GM12875 (cell line): ENCODE measurements around the gene IGF1.
A peak's percentile ranks its signal among the peaks of the same experiment; 100 is the strongest.

ENCODE experiments used
- H3K4me3 ChIP-seq: one replicate; pipeline ENCODE4 v1.5.1; 2011; ENCODE audit warnings: low read depth, low read length, control low read depth
- TF ChIP-seq, protein P1 (sequence below): IDR thresholded peaks from 2 replicates; pipeline ENCODE4 v1.5.1; 2011; ENCODE audit warnings: low read depth, mild to moderate bottlenecking, control low read depth, inconsistent platforms, low read length, moderate library complexity, borderline replicate concordance; ENCODE audit not compliant: insufficient read depth

Gene IGF1

DNA sequence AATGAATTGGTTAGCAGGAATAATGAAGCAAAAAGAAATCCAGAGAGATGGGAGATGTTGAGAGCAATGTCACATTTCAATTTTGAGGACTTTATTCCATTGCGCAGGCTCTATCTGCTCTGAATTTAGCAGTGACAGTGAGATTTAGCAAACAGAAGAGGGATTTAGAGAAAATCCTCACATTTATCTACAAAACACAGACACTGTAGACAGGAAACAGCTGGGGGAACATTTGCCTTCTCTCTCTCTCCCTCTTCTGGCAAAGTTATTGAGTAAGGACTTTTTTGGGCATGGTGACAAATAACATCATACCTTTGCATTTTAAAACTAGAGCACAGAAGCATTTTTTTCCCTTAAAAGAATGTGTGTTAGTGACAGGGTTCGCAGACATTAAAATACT, at the start of gene IGF1:
IGF1 (minus strand) TSS at position 158 of the 400 bp plus-strand sequence. CDS start 182 bp downstream, outside the sequence.
- no peak within 1 kb of the TSS for H3K4me3 ChIP-seq
- TF ChIP-seq, protein P1, sequence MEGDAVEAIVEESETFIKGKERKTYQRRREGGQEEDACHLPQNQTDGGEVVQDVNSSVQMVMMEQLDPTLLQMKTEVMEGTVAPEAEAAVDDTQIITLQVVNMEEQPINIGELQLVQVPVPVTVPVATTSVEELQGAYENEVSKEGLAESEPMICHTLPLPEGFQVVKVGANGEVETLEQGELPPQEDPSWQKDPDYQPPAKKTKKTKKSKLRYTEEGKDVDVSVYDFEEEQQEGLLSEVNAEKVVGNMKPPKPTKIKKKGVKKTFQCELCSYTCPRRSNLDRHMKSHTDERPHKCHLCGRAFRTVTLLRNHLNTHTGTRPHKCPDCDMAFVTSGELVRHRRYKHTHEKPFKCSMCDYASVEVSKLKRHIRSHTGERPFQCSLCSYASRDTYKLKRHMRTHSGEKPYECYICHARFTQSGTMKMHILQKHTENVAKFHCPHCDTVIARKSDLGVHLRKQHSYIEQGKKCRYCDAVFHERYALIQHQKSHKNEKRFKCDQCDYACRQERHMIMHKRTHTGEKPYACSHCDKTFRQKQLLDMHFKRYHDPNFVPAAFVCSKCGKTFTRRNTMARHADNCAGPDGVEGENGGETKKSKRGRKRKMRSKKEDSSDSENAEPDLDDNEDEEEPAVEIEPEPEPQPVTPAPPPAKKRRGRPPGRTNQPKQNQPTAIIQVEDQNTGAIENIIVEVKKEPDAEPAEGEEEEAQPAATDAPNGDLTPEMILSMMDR, result no peak

DNA sequence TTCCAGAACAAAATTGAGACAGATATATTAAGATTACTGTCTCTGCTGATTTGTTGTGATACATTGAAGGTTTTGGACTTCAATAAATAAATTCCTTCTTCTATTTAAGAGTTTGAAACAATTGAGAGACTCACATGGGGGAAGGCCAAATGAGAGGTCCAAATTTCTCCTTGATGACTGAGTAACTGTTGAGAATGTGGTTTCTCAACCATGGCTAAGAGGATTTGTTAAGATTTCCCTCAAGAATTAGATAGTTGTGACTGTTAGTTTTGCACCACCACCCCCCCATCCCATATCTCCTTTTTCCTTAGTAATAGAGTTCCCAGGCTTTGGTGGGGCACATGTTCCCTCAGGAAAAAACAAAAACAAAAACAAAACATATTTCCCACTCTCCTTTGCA, 47.7 kb upstream of the IGF1 start:
- H3K4me3 ChIP-seq, result no peak overlapping the region
- TF ChIP-seq, protein P1, result no peak

DNA sequence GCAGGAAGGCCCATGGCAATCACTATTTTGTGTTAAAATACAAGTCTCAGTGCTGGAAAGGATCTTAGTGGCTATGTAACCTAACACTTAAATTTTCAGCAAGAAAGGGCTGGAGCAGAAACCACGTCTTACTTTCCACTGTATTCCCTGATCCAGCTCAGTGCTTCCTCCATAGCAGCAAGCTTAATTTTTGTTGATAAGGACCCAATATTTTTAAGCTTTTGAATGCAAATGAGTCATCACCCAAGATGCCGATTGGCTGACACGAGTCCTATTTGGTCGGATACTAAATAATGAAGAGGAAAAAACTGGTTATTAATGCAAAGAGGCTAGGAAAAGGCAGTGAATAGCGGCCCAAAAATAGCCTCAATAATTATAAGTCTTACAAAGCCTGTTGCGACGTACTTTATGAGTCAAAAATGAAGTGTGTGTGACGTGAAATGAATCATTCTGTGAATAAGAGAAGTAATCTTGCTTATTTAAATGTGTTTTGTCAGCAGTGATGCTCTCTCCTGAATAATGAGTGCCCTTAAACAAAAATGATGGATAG, 46.9 kb upstream of the IGF1 start:
- H3K4me3 ChIP-seq, result no peak overlapping the region
- TF ChIP-seq, protein P1, result no peak

DNA sequence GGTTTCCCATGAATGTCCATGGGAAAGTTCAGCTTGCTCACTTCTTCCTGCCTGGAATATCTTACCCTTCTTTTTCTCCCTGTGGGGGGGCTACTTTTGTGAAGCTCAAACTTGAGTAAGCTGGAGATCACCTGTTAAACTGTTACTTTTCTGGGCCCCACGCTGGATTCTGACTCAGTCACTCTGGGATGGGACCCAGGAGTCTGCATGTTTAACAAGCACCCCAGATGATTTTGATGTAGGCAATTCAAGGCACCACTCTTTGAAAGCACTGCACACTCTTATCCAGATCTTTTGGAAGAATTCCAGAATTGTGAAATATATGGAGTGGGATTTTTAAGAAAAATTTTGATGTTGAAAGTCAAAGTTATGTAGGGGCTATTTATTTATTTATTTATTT, 46.3 kb upstream of the IGF1 start:
- TF ChIP-seq, protein P1, result no peak

DNA sequence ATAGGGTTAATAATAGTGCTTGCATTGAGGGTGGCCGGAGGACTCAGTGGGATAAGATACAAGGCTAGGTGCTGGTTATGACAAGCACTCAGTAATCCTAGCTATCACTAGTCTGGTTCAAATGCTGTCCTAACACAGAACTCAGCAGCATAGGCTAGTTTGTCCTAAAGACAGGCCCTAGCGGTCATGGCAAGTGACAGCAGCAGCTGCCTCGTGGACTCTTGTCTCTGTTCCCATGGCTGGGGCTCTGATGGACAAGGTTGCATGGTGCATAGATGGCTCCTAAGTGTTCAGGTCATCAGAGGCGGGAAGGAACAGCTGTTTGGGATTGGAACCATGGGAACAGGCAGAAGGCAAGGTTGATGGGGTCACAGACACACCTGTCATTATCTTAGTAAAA, 42.4 kb upstream of the IGF1 start:
- TF ChIP-seq, protein P1, result peak; percentile 13; the same call in 1 of the 2 replicates
- no peak overlapping the region for H3K4me3 ChIP-seq

More for the DNA sequence above, 46.3 kb upstream of the IGF1 start:
- H3K4me3 ChIP-seq, result no peak overlapping the region

DNA sequence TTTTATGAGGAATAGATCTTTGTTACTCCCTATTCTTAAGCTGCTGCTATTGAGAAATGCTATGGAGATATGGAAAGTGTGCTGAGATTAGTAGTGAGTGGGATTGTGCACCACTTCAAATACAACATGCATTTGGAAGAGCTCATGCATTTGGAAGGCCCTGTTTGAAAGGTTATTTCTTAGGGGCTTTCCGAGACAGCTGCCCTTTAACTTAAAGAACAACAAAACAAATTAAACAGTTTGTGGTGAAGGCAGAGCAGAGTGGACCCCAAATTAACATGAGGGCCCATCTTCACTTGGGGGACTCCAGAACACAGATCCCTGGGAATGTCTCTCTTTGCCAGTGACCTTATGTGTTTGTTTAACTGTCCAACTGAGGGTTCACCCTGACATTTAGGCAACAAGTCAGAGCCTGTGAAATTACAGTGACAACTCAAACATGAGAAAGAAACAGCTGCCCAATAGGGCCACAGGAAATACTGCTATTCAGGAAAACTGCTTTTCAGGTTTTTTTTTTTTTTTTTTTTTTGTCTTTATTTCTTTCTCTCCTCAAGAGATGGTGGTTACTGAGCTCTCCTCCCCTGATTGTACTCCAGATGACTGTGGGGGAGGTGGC, 41.4 kb upstream of the IGF1 start:
- TF ChIP-seq, protein P1, result no peak
- no peak overlapping the region for H3K4me3 ChIP-seq

DNA sequence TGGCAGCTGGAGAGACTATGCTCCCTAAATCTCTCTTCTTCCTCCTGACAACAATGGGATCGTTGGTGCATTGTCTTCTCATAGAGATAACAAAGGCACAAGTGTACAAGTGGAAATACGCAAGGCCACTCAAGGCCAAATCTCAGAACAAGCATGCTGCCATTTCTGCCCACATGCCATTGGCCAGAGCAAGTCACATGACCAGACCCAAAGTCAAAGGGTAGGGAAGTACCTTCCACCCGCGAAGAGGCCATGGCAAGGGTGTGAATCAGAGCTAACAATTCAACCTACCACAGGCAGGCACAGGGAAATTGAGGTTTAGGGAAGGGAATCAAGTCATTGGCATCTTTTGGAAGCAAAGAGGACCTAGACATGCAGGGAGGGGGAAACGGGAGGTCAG, 38.5 kb upstream of the IGF1 start:
- H3K4me3 ChIP-seq, result no peak overlapping the region
- TF ChIP-seq, protein P1, result no peak
